ENCODE measurements around the gene TOP3B. TPM values are rescaled to one million over a fixed set of nuclear protein-coding genes. Genes with fewer than 3 reads are reported as not detected.

The TOP3B gene
- total RNA-seq, 1 experiment from 2014 or later = 68.6 TPM

- TF ChIP-seq ARID4B (CRISPR knock-in tag; IDR thresholded peaks at IDR 0.05; ENCODE audit: borderline replicate concordance) (0 out of 2 replicates have a peak, but pooled peaks have one; percentile 26), IRF1 (CRISPR knock-in tag; IDR thresholded peaks at IDR 0.05) (no peak), TP53 (CRISPR knock-in tag; IDR thresholded peaks at IDR 0.05) (no peak), MXD4 (CRISPR knock-in tag; IDR thresholded peaks at IDR 0.05; ENCODE audit: borderline replicate concordance) (no peak), ZNF317 (CRISPR knock-in tag; IDR thresholded peaks at IDR 0.05; ENCODE audit: borderline replicate concordance, low read depth) (no peak), ATF3 (CRISPR knock-in tag; conservative IDR thresholded peaks at IDR 0.05) (no peak), RORB (CRISPR knock-in tag; IDR thresholded peaks at IDR 0.05) (no peak), SMAD4 (CRISPR knock-in tag; IDR thresholded peaks at IDR 0.05) (no peak), STAT6 (CRISPR knock-in tag; conservative IDR thresholded peaks at IDR 0.05; ENCODE audit: low read depth) (no peak), ELF4 (CRISPR knock-in tag; IDR thresholded peaks at IDR 0.05; ENCODE audit: low read depth) (no peak), ERG (CRISPR knock-in tag; IDR thresholded peaks at IDR 0.05) (no peak), ATF1 (CRISPR knock-in tag; IDR thresholded peaks at IDR 0.05) (no peak), FOXP4 (CRISPR knock-in tag; IDR thresholded peaks at IDR 0.05) (no peak), ZSCAN18 (CRISPR knock-in tag; IDR thresholded peaks at IDR 0.05) (no peak), CREM (CRISPR knock-in tag; IDR thresholded peaks at IDR 0.05) (no peak), ATF6 (CRISPR knock-in tag; IDR thresholded peaks at IDR 0.05) (no peak), HMGXB4 (CRISPR knock-in tag; IDR thresholded peaks at IDR 0.05) (no peak), USF2 (CRISPR knock-in tag; IDR thresholded peaks at IDR 0.05) (no peak), ZNF671 (CRISPR knock-in tag; IDR thresholded peaks at IDR 0.05) (no peak)
Measured at GRCh38 chr22:21952586-21953571, 29.7 kb downstream of the TOP3B start, which contains the start of gene PPM1F (continued).
